GM21825 (cell line): ENCODE data around the gene NCEH1.
"Not testable (repeated sequence)": the region's sequence is repeated elsewhere in the genome, so short reads cannot be mapped to it uniquely, and the experiment has no call there.

Experiments
- ATAC-seq: cut with Tn5 transposase; IDR thresholded peaks from one replicate; pipeline ENCODE4 v1.9.1; 2021; ENCODE audit warnings: mild to moderate bottlenecking, moderate library complexity; ENCODE audit not compliant: unreplicated experiment

NCEH1 gene

DNA sequence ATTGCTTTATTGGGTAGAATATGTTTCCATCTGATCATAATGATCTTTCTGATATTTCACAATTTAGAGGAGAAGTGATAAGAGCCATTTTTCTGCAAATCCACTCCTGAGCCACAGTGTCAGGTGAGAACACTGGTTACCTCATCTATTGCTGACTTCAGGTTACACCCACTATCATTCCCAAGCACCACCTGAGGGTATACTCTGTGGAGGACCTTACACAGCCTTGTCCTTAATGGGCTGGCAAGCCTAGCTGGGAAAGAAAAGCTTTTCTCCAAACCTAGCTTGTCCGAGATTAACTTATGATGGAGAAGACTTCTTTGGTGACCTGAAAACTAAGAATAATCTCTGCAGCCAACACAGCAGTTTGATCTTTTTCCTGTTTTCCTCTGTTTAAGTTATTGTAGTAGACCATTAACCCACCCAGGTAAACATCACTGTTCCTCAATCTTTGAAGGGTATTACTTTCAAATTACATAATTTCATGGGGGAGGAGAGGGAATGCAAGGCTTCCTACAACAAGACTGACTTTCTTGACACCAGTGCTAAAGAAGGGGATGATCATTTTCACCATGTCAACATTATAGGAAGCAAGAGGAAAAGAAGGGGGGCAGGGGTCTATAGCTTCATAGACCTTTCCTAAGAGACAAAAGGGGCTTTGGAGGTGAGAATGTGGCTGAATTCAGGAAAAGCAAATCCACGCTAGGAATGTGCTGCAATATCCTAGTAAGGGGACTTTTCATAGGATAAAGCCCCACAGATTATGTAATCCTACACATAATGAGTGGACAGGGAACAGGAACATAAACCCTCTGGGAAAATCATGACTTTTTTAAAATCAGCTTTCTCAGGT is 1.7 kb downstream of the NCEH1 start:
- ATAC-seq = no peak

DNA sequence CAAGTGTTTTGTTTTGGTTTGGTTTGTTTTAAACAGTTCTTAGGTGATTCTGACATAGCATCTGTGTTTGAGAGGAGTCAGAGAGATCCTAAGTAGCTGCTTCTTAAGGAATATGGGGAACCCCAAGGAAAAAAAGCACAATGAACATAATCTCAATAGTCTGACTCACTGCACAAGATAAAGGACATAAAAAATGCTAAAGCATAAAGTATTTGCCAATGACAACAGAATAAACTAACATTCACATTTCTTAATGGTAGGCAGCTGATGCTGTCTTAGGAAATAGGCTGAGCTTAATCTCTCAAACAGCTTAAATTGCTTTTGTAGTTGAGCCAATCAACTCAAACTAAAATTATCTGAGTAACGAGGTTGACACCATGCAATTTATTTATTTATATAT is 2.9 kb downstream of the NCEH1 start:
- ATAC-seq = no peak

DNA sequence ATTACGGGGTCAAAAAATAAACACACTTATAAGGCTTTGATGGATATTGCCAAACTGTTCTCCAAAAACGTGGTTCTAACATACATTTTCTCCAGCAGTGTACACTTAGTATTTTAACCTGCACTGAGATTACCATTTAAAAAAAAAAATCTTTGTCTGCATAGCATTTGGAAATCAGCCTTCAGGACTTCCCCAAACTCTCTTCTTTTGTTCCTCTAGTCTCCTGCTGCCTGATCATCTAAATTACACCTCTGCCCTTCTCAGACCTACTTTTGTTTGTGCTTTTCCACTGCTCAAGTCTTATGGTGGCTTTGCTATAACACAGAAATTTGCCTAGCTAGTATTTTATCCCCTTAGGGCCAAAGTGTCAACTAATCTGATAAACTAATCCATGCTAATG is 3.8 kb downstream of the NCEH1 start:
- ATAC-seq = no peak

DNA sequence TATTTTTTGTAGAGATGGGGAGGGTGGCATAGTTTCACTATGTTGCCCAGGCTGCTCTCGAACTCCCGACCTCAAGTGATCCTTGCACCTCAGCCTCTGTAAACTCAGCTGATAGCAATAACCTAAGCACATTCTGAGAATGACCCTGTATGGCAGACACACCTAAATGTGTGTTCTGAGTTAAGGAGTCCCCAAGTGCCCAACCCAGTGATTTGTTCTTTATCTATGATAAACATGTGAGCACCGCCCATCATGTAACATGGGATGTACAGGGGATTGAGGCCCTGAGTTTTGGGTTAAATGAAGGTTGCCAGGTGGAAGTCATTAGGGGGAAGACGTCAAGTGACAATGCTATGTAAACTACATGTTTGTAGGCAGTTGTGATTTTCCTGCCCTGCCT is 5.7 kb downstream of the NCEH1 start:
- ATAC-seq = no peak

DNA sequence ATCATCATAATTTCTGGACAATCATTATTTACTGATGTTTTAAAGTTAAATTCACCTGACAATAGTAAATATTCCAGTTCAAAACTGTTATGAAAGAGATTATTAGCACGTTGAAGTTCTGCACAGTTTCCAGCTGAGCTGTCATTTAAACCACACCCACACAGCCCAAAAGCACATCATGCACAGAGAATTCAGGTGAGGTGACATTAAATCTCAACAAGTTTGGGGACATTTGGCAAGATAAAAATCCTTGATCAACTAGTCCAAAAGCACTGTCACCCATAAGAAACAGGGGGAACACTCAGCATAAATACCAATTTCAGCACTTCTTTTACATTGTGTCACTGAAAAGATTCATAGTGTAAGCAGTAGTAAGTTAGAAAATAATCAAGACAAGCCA is 6.9 kb downstream of the NCEH1 start:
- no peak for ATAC-seq

DNA sequence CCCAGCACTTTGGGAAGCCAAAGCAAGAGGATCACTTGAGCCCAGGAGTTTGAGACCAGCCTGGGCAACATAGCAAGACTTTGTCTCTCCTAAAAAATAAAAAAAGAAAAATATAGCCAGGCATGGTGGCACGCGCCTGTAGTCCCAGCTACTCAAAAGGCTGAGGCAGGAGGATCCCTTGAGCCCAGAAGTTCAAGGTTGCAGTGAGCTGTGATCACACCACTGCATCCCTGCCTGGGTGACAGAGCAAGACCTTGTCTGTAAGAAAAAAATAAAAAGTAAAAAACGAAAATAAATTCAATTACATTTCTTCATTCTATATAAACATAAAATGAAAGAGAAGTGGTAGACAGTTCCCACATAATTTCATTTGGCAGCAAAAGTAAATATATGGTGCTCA is 8.1 kb downstream of the NCEH1 start:
- ATAC-seq = not testable (repeated sequence)

DNA sequence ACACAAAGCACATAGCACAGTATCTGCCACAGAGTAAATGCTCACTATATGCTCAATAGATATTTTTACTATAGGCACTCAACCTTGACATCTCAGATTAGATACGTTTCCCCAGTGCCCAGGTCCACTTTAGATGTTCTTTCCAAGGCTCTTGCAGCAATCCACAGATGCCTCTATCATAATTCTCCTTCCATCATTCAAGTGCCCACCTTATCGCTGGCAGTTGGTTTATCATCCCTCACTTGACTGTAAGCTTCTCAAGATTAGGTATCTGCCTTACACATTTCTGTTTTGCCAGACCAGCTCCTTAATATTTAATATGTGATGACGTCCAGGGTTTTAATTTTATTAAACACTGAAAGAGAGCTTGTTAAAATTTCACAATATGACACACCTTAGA is 8.6 kb downstream of the NCEH1 start:
- ATAC-seq = no peak

DNA sequence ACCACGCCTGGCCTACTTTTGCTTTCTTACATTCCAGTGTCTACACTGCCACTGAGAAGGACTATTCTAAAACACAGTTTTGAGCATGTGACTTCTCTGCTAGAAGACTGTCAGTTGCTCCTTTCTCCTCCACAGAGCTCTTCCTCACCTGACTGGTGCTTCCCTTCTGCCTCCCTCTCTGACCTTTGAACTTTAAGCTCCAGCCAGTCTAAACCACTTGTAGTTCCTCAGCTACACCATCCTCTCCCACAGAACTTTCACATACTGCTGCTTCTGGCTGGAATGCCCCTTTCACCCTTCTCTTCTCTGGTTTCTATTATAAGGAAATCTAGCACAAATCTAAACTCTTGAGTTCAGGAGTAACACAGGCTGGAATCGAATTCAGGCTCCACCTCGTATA is 9.1 kb downstream of the NCEH1 start:
- ATAC-seq = no peak

DNA sequence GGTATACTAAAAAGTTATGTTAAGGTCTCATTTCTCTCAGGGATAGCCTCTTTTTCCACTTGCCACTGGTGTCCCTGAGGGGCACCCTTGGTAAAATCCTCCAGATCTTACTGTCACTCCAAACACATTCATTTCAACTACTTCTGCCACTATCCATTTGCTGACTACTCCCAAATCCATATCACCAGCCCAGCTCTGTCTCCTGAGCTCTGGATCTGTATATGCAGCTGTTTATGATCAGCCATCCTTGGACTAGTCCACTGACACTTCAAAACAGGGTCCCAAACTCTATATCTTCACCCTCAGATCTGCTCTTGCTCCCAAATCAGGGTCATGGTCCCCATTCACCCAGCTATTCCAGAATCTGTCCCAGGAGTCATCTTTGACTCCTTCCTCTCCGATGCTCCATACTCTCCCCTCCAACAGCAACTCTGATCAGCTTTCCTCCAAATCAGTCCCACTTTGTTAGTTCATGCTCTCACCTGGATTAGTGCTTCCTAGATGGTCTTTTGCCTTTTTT is 9.9 kb downstream of the NCEH1 start:
- ATAC-seq = no peak

DNA sequence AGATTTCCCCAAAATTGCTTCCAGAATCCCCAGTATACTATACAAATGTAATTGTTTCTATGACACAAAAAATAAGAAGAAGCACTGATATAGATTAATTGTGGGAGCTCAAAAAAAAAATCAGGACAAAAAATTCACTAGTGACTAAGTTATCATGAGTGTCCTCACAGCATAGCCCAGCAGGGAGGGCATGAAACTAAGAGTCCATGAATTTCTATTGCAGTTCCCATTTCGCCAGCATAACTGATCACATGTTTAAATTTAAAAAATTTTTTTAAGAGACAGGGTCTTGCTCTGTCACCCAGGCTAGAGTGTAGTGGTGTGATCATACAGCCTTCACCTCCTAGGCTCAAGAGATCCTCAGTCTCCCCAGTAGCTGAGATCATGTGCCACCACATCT is 10.6 kb downstream of the NCEH1 start:
- no peak for ATAC-seq

DNA sequence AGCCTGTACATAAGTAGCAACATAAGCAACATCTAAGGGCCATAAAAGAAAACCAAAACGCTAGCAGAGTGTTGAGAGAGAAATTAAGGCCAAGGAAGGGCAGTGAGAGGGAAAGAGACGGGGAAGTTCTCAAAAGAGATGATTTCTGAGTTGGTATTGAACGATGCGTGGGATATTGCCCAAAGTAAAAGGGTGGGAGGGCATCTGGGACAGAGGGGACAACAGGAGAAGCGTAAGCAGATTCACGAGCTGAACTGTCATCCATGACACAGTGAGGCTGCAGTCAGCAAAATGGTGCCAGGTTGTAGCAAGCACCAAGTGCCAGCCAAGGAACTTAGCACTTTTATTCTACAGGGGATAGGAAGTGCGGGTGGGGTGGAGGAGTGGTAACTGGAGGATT is 11.8 kb downstream of the NCEH1 start:
- no peak for ATAC-seq

DNA sequence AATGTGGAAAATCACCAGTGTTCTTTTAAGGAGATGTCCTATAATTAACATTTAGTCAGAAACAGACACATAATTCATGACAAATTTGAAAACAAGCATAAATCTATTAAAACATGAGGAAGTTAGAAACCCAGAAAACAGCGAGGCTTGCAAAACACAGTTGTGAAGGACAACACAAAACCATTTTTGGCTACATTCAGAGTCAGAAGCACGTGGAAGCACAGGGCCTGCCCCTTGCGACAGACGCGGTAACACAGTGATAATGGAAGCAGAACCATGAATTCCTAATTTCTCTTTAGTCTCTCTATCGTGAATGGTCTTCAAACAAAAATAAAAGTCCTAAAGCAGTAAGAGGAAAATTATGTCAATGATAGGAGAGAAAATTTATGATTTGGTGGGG is 12.2 kb downstream of the NCEH1 start:
- ATAC-seq = no peak

DNA sequence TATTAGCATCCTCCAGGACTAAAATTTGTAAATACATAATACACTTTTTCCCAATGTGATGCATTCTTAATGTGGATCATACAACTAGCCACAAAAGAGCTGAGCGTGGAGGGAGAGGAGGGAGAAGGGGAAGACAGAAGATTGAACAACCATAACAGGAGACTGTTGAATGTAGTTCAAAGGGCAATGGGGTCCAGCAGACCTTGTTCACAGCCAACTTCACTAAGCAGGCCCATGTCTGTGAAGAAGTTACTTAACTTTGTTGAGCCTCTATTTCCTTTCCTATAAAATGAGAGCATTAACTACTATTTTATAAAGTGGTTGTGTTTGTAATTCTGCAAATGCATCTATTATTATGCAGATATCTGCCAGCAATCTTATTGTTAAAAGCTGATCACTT is 13.3 kb downstream of the NCEH1 start:
- ATAC-seq = no peak

DNA sequence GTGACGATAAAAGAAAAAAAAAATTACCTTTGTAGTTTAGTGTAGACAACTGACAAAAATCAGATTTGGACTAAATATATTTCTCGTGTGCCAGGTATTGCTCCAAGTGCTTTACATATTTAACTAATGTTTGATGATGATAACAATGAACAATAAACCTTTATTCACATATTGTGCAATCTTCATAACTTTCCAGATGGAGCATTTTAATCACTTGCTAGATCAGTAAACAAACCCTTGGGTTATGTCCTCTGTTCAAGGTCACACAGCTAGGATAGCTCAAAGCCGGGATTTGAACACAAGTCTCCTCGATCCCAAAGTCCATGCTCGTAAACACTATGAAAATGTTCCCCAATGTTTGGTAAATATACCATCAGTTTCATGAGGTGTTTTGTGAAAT is 14.5 kb downstream of the NCEH1 start:
- no peak for ATAC-seq

DNA sequence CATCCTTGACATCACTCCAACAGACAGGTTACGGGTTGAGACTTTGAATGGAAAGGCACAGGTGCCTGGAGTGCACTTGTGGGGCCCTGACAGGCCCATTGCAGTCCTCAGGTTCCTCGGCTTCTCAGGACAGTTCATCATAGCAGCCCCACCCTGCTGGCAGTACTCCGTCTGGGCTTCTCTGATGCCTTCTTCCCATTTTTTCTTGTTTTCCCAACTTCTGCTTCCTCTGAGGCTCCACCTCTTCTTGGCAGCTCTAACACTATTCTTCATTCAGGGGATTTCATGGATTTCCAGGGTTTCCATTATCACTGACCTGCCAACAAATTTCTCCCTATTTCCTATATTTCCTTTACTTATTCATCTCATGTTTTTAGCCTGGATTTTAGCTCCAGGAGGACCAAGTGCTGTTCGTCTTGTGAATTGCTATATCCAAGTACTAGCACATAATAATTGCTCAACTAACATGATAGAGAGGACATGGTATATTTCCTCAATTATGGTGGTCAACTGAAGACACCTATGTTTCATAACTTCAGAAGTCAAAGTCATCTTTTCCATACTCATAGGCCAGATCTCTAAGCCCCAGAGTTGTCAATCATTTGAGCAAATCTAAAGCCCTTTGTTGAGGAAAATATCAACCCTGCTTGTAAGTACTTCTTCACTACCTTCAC is 16.2 kb downstream of the NCEH1 start:
- no peak for ATAC-seq

DNA sequence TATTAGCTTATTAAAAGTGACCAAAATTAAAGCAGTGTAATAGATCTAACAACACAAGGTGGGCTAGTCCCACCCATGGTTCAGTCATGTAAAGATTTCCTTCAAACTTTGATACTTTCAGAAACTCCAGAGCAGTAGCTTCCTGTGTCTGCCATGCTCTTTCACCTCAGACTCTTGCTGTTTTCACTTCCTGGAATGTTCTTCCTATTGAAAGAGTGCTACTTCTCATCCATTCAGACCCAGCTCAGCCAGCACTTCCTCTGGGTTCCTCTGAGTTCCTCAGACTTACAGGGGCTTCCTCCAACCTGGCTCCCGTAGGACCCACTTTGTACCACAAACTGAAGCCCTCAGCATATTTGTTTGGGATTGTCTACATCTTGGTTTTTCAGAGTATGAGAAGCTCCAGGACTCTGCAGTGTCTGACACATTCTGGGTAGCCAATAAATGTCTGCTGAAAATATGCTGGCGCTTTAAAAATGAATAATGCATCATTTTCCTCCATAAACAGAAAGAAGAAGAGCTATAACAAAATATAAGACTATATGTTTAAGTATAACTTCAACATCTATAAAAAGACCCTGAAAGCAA is 18.0 kb downstream of the NCEH1 start:
- ATAC-seq = peak; percentile 88

DNA sequence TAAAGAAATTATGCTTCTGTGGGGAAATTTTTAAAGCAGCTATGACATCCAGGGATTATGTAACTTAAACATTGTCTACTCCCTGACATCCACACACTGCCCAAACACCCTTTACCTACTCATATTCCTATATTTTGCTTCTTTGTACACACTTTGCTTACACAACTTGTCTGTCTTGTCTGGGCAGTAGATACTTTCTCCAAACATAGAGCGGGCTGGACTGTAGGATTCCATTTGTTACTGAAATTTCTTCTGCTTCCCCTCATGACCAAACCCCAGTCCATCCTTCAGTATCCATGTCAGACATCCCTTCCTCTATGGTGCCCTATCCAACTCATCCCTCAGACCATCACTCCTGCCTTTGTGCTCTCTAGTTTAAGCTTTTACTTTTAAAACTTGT is 19.9 kb downstream of the NCEH1 start:
- ATAC-seq = no peak

DNA sequence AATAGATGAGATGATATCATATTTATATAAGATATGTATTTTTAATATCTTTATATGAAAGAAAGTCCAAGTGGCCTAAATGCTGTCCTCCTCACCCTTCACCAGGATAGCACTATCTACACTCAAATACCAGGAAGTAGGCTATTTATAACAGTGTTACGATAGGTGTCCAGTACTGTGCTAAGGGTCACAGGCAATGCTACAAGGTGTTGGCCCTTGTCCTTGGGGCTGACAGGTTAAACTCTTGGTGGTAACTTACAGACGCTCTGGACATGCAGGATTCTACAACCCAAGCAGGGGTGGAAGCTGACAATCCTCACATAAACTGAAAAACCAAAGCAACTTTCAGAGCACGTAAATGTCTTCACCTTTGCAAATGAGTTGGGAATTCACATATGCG is 22.3 kb downstream of the NCEH1 start:
- no peak for ATAC-seq

DNA sequence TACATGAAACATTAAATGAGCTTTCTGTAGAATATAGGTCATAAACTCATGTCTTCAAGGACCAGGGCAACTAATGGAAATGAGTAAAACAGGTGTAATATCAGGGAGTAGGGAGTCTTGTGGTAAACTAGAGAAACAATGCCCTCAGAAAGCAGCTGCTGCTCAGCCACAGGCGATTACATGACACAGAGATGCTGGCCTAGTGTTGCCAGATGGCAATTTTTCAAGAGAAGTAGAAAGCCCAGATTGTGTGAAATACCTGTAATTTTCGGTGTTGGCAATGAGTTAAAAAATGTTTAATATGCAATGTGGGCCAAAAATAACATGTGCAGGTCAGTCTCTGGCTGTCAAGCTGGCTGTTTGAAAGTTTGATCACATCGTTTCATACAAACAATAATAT is 23.4 kb downstream of the NCEH1 start:
- no peak for ATAC-seq

DNA sequence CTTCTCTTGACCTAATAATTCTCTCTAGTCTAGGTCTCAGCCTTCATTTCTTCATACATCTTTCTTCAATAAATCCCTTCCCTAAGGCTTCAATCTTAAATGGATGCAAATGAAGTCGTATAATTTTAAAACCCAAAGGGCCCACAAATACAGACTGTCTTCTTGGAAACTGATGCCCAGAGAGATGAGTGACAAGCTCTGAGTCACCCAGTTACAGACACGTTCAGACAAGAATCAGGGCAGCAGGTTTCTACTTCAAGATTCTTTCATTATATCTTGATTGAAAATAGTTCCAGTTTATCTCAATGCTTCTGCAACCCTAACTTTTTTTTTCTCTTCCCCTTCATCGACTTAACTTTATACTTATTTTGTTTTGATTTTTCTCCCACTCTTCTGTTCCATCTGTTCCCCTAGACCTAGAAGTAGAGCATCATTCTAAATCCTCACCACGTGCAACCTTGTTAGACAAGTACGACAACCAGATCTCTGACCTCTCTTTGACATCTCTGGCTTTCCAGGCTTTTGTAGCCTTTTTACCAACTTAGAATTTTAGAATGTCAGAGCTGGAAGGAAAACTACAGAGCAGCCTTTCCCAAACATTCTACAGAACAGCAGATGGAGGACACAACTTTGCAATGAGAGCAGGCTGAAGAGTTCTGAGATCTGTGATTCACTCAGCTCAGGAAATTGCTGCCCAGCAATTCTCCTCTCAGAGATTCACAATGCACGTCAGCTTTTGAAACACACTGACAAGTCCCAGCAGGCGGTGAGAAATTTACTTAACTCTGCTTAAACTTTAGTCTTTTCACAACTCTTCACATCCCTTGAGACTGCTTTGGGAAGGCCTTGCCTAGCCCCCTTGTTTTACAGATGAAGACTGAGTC is 25.3 kb downstream of the NCEH1 start:
- no peak for ATAC-seq

DNA sequence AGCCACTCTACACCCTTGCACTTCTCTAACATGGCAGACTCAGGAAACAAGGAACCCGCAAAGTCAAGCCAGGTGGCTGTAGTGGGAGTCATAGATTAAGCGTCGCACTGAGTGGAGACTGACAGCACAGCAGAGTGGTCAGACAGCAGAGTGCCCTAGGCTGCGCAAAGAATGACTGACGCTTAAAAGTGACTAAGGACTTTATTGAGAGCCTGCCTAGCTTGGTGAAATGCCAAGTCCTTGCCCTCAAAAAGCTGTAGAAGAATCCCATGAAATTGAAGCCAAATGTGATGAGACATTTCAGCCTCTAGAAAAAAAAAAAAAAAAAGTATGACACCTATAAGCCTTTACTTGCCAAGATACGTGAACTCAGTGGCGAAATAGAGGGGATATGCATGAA is 30.2 kb downstream of the NCEH1 start:
- no peak for ATAC-seq
